LNCaP clone FGC (cell line): ENCODE results near the gene APC2.
A peak's percentile ranks its signal among the peaks of the same experiment; 100 is the strongest.

Experiments
- DNase-seq: peaks from one replicate; pipeline ENCODE4 v3.0.0-alpha.2; 2011; ENCODE audit warnings: low read depth
- H3K4me3 ChIP-seq: 2 replicates; pipeline ENCODE4 v1.5.1; 2011; ENCODE audit warnings: mild to moderate bottlenecking, low read depth, low read length, control low read depth
- CTCF ChIP-seq: IDR thresholded peaks from 2 replicates; pipeline ENCODE4 v1.5.1; 2012; ENCODE audit warnings: mild to moderate bottlenecking; ENCODE audit not compliant: control insufficient read depth, insufficient read depth; ENCODE audit errors: extremely low read depth

APC2 gene

GRCh38 chr19:1406774-1407527, 43.0 kb upstream of the APC2 start:
- H3K4me3 ChIP-seq, result peak overlapping the region; percentile 60
- peak; percentile 46 for TF ChIP-seq CTCF
- DNase-seq, result peak; percentile 88

- no peak for DNase-seq
- H3K4me3 ChIP-seq, result peak within 1 kb of the TSS; percentile 93
- TF ChIP-seq CTCF, result no peak
Observed at GRCh38 chr19:1407528-1408299, 42.2 kb upstream of the APC2 start, which contains the start of gene DAZAP1. Gene DAZAP1, plus strand, starts transcription at chr19:1407586. Its CDS starts 188 bp downstream, at chr19:1407774.

GRCh38 chr19:1408300-1409203, 41.4 kb upstream of the APC2 start:
- no peak for TF ChIP-seq CTCF
- no peak for DNase-seq
- peak overlapping the region; percentile 93 for H3K4me3 ChIP-seq

- no peak for DNase-seq
- no peak for TF ChIP-seq CTCF
- H3K4me3 ChIP-seq, result peak overlapping the region; percentile 93
Observed at GRCh38 chr19:1409204-1410005, 40.5 kb upstream of the APC2 start.

GRCh38 chr19:1410136-1410786, 39.7 kb upstream of the APC2 start:
- peak overlapping the region; percentile 93 for H3K4me3 ChIP-seq
- no peak for DNase-seq
- no peak for TF ChIP-seq CTCF

DNA sequence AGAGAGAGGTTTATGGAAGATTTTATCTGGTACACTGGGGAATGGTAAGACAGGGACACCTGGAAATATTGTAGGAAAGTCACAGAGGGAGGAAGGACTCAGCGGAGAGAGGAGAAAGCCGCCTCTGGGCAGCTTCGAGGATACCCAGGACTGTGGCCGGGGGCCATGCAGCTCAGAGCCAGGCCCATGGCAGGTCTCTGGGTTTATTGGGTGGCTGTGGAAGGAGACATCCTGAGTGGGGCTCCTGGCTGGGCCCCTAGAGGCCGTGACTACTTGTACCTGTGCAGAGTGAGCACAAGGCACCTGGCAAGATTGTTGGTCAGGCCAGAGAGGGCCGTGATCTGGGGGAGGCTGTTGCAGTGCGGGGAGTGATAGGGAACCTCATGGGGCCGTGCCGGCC, 39.1 kb upstream of the APC2 start:
- no peak for DNase-seq
- no peak for TF ChIP-seq CTCF
- peak overlapping the region; percentile 93 for H3K4me3 ChIP-seq
